ENCODE data around the gene RPS13.
"Not testable (repeated sequence)": the region's sequence is repeated elsewhere in the genome, so short reads cannot be mapped to it uniquely, and the experiment has no call there.

RPS13 gene

DNA sequence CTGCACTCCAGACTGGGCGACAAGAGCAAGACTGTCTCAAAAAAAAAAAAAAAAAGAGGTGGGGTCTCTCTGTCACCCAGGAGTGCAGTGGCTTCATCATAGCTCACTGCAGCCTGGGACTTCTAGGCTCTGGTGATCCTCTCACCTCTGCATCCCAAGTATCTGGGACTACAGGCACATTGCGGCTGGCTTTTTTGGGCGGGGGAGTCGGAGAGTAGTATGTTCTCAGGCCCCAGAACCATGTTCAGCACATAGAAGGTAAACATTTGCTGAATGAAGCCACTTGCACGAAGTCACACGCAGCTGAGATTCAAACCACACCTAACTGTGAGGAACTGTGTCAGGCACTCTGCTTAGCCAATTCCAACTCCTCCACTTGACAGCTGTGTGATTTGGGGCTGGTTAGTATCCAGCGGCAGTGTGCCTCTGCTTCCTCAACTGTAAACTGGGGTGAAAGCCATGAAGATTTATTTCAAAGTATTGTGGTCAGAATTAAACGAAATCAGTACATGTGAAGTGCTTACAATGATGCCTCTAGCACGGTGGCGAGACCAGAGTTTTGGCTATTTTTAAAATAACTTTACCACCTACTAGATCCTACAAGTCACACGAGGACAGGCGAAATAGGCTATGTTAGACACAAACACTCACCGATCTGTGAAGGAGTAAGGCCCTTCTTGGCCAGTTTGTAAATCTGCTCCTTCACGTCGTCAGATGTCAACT, 789 bp downstream of the RPS13 start:
- Histone ChIP-seq H3K9me3 (ENCODE audit: insufficient read depth, low read depth, low read length) (no peaks in the 10 kb centered on the region), H3K27me3 (ENCODE audit: insufficient read depth, low read length) (no peaks in the 10 kb centered on the region), H3K9ac (ENCODE audit: low read depth, low read length) (peak overlapping the region; percentile 99), H3K4me1 (ENCODE audit: insufficient read depth, low read length) (peaks cover 6% of the 10 kb centered on the region), H3K36me3 (ENCODE audit: insufficient read depth, low read depth, low read length) (peaks cover 43% of the 10 kb centered on the region), H3K27ac (ENCODE audit: low read length) (peak overlapping the region; percentile 83), H3K4me3 (ENCODE audit: low read length) (peak overlapping the region; percentile 96)

DNA sequence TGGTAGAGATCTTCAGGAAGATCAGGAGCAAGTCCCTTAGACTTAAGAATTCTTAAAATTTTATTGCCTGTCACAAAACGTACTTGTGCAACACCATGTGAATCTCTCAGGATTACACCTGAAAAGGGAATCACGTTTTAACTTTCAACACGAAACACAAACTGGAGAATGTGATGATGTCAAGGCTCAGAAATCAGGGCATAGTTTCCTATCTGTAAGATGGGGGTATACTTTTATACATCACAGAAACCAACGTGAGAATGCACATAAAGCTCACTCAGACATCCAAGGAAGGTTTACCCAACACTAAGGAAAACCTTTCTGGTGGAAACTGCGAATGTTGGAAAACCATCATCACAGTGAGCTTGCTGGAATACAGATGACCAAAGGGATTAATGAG, 2.0 kb downstream of the RPS13 start:
- H3K27me3 ChIP-seq (ENCODE audit: insufficient read depth, low read length): no peaks in the 10 kb centered on the region
- no peaks in the 10 kb centered on the region for H3K9me3 ChIP-seq (ENCODE audit: insufficient read depth, low read depth, low read length)
- peak overlapping the region; percentile 96; the same call in 1 of the 2 replicates for H3K4me3 ChIP-seq (ENCODE audit: low read length)
- peak overlapping the region; percentile 47; the same call in 1 of the 2 replicates for H3K9ac ChIP-seq (ENCODE audit: low read depth, low read length)
- H3K4me1 ChIP-seq (ENCODE audit: insufficient read depth, low read length): peaks cover 6% of the 10 kb centered on the region
- no peak overlapping the region for H3K27ac ChIP-seq (ENCODE audit: low read length)
- peaks cover 43% of the 10 kb centered on the region for H3K36me3 ChIP-seq (ENCODE audit: insufficient read depth, low read depth, low read length)

DNA sequence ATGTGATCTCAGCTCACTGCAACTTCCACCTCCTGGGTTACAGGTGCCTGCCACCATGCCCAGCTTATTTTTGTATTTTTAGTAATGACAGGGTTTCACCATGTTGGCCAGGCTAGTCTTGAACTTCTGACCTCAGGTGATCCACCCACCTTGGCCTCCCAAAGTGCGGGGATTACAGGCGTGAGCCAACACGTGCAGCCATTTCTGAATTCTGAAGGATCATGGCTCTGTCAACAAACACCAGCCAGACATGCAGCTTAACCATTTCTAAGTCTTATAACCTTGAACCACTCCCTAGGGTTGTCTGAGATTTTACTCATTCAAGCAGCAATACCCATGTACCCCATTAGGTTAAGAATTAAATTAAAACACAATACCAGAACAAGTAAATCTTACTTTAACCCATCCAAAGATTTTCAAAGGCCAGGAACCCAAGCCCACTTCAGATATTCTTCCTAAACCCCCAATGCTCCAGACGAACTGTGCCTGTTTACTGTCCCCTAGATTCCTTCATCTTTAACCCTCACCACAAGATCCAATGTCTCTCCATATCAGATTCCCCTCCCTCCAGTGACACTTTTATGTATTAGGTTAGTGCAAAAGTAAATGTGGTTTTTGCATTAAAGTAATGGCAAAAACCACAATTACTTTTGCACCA, 4.0 kb downstream of the RPS13 start:
- peaks cover 43% of the 10 kb centered on the region for H3K36me3 ChIP-seq (ENCODE audit: insufficient read depth, low read depth, low read length)
- peaks cover 6% of the 10 kb centered on the region for H3K4me1 ChIP-seq (ENCODE audit: insufficient read depth, low read length)
- no peaks in the 10 kb centered on the region for H3K9me3 ChIP-seq (ENCODE audit: insufficient read depth, low read depth, low read length)
- no peak overlapping the region for H3K9ac ChIP-seq (ENCODE audit: low read depth, low read length)
- no peaks in the 10 kb centered on the region for H3K27me3 ChIP-seq (ENCODE audit: insufficient read depth, low read length)
- no peak overlapping the region for H3K27ac ChIP-seq (ENCODE audit: low read length)
- H3K4me3 ChIP-seq (ENCODE audit: low read length): no peak overlapping the region

DNA sequence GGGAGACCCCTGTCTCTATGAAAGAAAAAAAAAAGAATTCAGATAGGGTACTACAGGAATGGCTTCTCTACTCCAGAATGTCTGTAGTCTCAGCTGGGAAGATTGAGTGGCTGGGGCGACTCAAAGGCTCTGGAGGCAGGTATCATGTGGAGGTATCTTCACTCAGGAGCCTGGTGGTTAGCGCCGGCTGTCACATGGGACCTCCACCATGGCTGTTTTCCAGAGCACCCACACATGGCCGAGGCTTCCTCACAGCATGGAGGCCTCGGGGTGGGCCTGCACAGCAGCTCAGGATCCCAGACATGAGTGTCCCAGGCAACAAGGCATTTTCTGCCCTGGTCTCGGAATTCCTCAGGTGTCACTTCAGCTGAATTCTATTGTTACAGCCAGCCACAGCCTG, 10.1 kb downstream of the RPS13 start:
- Histone ChIP-seq H3K27ac (ENCODE audit: low read length) (no peak overlapping the region), H3K9ac (ENCODE audit: low read depth, low read length) (no peak overlapping the region), H3K27me3 (ENCODE audit: insufficient read depth, low read length) (no peaks in the 10 kb centered on the region), H3K9me3 (ENCODE audit: insufficient read depth, low read depth, low read length) (no peaks in the 10 kb centered on the region), H3K36me3 (ENCODE audit: insufficient read depth, low read depth, low read length) (no peaks in the 10 kb centered on the region), H3K4me3 (ENCODE audit: low read length) (no peak overlapping the region), H3K4me1 (ENCODE audit: insufficient read depth, low read length) (no peaks in the 10 kb centered on the region)

DNA sequence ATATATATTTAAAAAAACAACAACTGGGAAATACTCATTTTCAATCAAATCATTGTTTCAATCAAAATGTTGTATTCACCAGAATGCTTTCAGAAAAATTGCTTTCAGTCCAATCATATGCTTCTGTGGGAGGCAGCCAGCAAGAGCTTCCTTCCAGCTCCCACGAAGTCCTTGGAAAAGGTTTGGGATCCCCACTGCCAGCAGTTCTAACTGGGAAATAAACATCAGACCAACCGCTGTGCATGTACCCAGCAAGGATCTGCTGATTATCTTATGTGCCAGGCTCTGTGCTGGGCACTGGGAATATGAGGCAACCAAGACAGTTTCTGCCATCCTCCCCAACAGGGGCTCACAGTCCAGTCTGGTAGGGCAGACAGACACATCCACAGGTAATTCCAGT, 10.8 kb downstream of the RPS13 start:
- Histone ChIP-seq H3K27ac (ENCODE audit: low read length) (no peak overlapping the region), H3K9me3 (ENCODE audit: insufficient read depth, low read depth, low read length) (no peaks in the 10 kb centered on the region), H3K36me3 (ENCODE audit: insufficient read depth, low read depth, low read length) (no peaks in the 10 kb centered on the region), H3K4me1 (ENCODE audit: insufficient read depth, low read length) (no peaks in the 10 kb centered on the region), H3K4me3 (ENCODE audit: low read length) (no peak overlapping the region), H3K9ac (ENCODE audit: low read depth, low read length) (no peak overlapping the region), H3K27me3 (ENCODE audit: insufficient read depth, low read length) (no peaks in the 10 kb centered on the region)

DNA sequence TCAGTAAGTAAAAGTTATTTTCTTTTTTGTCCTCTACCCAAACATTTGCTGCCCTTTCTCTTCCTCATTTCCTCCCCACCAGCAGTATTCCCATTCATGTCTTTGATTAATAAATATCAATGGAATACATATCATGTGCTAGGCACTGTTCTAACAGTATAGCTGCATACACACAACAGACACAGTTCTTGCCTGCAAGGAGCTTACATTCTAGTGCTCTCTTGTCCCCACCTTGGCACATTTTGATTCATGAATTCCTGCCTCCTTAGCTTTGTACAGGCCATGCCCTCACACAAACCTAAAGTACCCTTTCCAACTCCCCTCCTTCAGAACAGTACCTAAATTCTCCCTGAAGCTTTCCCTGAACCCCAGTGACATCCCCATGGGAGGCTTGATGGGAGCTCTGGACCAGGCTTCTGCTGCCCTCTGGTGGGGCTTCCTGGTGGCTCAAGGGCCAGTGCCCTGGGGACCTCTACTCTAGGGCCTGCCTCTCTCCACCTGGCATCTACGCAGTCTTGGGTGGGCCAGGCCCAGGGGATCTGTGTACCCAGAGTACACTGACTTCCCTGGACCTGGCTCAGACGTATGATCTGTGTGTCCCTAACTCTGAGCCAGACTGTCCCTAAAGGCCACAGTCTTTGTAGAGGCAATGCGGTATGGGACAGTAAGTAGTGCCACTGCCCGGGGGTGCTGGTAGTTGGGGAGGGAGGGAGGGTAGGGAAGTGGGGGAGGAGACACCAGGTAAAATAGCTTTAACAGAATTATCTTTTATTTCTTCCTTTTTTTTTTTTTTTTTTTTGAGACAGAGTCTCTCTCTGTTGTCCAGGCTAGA, 14.1 kb downstream of the RPS13 start:
- Histone ChIP-seq H3K4me1 (ENCODE audit: insufficient read depth, low read length) (no peaks in the 10 kb centered on the region), H3K27ac (ENCODE audit: low read length) (no peak overlapping the region), H3K9me3 (ENCODE audit: insufficient read depth, low read depth, low read length) (no peaks in the 10 kb centered on the region), H3K27me3 (ENCODE audit: insufficient read depth, low read length) (no peaks in the 10 kb centered on the region), H3K4me3 (ENCODE audit: low read length) (no peak overlapping the region), H3K9ac (ENCODE audit: low read depth, low read length) (no peak overlapping the region), H3K36me3 (ENCODE audit: insufficient read depth, low read depth, low read length) (no peaks in the 10 kb centered on the region)

DNA sequence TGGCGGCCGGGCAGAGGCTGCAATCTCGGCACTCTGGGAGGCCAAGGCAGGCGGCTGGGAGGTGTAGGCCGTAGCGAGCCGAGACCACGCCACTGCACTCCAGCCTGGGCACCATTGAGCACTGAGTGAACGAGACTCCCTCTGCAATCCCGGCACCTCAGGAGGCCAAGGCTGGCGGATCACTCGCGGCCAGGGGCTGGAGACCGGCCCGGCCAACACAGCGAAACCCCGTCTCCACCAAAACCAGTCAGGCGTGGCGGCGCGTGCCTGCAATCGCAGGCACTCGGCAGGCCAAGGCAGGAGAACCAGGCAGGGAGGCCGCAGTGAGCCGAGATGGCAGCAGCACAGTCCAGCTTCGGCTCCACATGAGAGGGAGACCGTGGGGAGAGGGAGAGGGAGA, 26.3 kb downstream of the RPS13 start:
- not testable (repeated sequence) for H3K9me3 ChIP-seq (ENCODE audit: insufficient read depth, low read depth, low read length); H3K9ac ChIP-seq (ENCODE audit: low read depth, low read length); H3K27me3 ChIP-seq (ENCODE audit: insufficient read depth, low read length); H3K4me3 ChIP-seq (ENCODE audit: low read length); H3K36me3 ChIP-seq (ENCODE audit: insufficient read depth, low read depth, low read length); H3K4me1 ChIP-seq (ENCODE audit: insufficient read depth, low read length); H3K27ac ChIP-seq (ENCODE audit: low read length)

DNA sequence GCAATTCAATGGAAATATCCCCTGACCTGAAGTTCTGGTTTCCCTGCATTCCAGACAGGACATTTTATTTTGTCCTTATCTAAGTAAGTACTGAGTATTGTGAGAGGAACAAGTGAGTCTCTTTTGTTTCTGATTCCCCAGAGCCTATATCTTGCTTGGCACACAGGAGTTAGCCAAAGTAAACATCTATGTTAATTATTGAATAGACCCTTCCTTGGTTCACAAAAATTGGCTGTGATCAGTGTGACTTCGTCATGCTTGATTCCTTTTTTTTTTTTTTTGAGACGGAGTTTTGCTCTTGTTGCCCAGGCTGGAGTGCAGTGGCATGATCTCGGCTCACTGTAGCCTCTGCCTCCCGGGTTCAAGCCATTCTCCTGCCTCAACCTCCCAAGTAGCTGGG, 29.0 kb downstream of the RPS13 start:
- H3K4me3 ChIP-seq (ENCODE audit: low read length); H3K27me3 ChIP-seq (ENCODE audit: insufficient read depth, low read length); H3K36me3 ChIP-seq (ENCODE audit: insufficient read depth, low read depth, low read length): not testable (repeated sequence)

DNA sequence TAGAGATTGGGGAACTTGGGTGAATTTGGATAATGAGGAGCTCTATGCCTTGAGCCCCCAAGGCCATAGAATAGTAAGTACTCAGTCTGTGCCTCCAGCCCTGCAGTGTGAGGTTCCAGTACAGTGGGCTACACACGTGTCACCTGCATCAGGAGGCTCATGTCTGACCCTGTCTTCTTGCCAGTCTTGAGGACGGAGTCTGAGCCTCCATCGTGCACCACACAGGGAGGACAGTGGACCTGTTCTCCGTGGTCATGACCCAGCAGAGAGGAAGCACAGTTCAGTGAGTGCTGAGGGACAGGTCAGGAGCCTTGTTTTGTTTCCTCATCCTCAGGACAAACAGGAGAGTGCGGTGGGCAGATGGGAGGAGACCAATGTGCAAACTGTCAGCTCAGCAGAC, 30.8 kb downstream of the RPS13 start:
- Histone ChIP-seq H3K4me3 (ENCODE audit: low read length) (no peak overlapping the region), H3K27me3 (ENCODE audit: insufficient read depth, low read length) (no peaks in the 10 kb centered on the region), H3K9ac (ENCODE audit: low read depth, low read length) (no peak overlapping the region), H3K4me1 (ENCODE audit: insufficient read depth, low read length) (no peaks in the 10 kb centered on the region), H3K27ac (ENCODE audit: low read length) (no peak overlapping the region), H3K36me3 (ENCODE audit: insufficient read depth, low read depth, low read length) (no peaks in the 10 kb centered on the region), H3K9me3 (ENCODE audit: insufficient read depth, low read depth, low read length) (no peaks in the 10 kb centered on the region)

More for the DNA sequence above, 29.0 kb downstream of the RPS13 start:
- not testable (repeated sequence) for H3K9me3 ChIP-seq (ENCODE audit: insufficient read depth, low read depth, low read length); H3K27ac ChIP-seq (ENCODE audit: low read length); H3K9ac ChIP-seq (ENCODE audit: low read depth, low read length); H3K4me1 ChIP-seq (ENCODE audit: insufficient read depth, low read length)

DNA sequence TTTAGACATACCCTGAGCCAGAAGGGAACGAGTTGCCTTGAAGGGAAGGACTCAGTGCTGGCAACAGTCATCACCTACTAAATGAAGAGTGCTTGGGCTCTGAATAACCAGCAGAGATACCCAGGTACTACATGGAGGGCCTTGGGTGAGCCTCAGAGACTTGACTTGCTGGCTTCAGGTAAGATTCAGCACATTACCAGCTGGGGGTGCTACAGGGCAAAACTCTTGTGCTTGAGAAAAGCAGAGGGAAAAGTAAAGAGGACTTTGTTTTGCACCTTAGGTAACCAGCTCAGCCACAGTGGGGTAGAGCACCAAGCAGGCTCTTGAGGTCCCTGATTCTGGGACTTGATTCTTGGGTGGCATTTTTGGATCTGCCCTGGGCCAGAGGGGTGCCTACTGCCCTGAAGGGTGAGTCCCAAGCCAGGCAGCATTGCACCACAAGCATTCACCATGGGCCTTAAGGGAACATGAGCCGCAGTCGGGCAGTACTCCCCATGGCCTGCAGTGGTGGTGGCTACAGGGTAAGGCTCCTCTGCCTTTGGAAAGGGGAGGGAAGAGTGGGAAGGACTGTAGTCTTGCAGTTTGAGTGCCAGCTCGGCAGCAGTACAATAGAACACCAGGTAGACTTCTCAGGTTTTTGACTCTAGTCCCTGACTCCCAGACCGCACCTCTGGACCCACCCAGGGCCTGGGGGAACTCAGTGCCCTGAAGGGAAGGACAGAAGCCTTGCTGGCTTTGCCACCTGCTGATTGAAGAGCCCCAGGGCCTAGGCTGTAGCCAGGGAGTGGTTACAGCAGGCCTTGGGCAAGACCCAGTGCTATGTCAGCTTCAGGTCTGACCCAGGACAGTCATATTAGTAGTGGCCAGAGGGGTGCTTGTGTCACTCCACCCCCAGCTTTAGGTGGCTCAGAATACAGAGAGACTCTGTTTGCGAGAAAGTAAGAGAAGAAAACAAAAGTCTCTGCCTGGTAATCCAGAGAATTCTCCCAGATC, 40.5 kb downstream of the RPS13 start:
- Histone ChIP-seq H3K9me3 (ENCODE audit: insufficient read depth, low read depth, low read length) (peaks cover 7% of the 10 kb centered on the region), H3K27ac (ENCODE audit: low read length) (no peak overlapping the region), H3K9ac (ENCODE audit: low read depth, low read length) (no peak overlapping the region), H3K27me3 (ENCODE audit: insufficient read depth, low read length) (no peaks in the 10 kb centered on the region), H3K4me1 (ENCODE audit: insufficient read depth, low read length) (no peaks in the 10 kb centered on the region), H3K4me3 (ENCODE audit: low read length) (no peak overlapping the region), H3K36me3 (ENCODE audit: insufficient read depth, low read depth, low read length) (no peaks in the 10 kb centered on the region)

DNA sequence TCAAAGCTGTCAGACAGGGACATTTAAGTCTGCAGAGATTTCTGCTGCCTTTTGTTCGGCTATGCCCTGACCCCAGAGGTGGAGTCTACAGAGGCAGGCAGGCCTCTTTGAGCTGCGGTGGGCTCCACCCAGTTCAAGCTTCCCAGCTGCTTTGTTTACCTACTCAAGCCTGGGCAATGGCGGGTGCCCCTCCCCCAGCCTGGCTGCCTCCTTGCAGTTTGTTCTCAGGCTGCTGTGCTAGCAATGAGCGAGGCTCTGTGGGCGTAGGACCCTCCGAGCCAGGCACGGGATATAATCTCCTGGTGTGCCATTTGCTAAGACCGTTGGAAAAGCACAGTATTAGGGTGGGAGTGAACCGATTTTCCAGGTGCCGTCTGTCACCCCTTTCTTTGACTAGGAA, 43.4 kb downstream of the RPS13 start:
- H3K9me3 ChIP-seq (ENCODE audit: insufficient read depth, low read depth, low read length); H3K9ac ChIP-seq (ENCODE audit: low read depth, low read length); H3K4me3 ChIP-seq (ENCODE audit: low read length); H3K27me3 ChIP-seq (ENCODE audit: insufficient read depth, low read length); H3K36me3 ChIP-seq (ENCODE audit: insufficient read depth, low read depth, low read length); H3K27ac ChIP-seq (ENCODE audit: low read length); H3K4me1 ChIP-seq (ENCODE audit: insufficient read depth, low read length): not testable (repeated sequence)

All from iPS-20b (cell line).